Measurements from ENCODE around the gene HEBP2.

DNA sequence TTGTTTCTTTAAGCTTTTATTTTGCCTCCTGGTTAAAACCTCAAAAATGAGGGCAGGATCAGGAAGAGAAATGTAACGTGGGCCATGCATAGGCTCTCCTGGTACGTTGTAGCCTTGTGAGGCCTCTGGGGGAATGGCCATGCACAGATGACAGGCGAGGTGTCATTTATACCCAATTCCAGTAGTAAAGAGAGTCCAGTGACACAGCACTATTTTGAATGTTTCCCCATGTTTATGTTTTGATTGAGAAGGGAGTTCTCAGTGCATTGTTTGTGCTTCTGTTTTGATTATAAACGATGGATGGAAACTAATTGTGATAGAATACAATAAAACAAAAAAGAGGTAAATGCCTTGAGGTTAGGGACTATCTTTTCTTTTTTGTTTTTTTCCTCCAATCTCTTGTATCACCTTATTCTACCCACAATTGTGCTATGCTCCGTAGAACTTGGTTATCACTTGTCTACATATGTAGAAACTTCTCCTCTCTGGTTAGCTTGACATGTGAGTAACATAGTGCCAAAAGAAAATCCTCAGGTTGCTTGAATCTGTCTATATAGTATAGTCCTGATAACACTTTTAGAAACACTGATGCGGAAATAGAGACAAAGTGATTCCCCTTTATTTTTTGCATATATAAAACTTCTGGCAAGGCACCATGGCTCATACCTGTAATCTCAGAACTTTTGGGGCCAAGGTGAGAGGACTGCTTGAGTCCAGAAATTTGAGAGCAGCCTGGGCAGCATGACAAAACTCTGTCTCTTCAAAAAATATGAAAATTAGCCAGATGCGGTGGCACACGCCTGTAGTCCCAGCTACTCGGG is 33.2 kb upstream of the HEBP2 start:
- TF ChIP-seq, protein P1, sequence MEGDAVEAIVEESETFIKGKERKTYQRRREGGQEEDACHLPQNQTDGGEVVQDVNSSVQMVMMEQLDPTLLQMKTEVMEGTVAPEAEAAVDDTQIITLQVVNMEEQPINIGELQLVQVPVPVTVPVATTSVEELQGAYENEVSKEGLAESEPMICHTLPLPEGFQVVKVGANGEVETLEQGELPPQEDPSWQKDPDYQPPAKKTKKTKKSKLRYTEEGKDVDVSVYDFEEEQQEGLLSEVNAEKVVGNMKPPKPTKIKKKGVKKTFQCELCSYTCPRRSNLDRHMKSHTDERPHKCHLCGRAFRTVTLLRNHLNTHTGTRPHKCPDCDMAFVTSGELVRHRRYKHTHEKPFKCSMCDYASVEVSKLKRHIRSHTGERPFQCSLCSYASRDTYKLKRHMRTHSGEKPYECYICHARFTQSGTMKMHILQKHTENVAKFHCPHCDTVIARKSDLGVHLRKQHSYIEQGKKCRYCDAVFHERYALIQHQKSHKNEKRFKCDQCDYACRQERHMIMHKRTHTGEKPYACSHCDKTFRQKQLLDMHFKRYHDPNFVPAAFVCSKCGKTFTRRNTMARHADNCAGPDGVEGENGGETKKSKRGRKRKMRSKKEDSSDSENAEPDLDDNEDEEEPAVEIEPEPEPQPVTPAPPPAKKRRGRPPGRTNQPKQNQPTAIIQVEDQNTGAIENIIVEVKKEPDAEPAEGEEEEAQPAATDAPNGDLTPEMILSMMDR (conservative IDR thresholded peaks at IDR 0.05; ENCODE audit: low read depth in 2 of 2): no peak
- TF ChIP-seq CREB1 (CRISPR knock-in tag; IDR thresholded peaks at IDR 0.05; ENCODE audit: low read depth) (no peak), EZH2 (IDR thresholded peaks at IDR 0.05; ENCODE audit: low read depth, unreplicated experiment) (no peak), ZNF114 (CRISPR knock-in tag; IDR thresholded peaks at IDR 0.05) (no peak), EZH2phosphoT487 (IDR thresholded peaks at IDR 0.05; ENCODE audit: unreplicated experiment) (no peak), JUNB (IDR thresholded peaks at IDR 0.05; ENCODE audit: unreplicated experiment) (no peak), POLR2AphosphoS5 (IDR thresholded peaks at IDR 0.05; ENCODE audit: low read depth) (no peak), NANOG (IDR thresholded peaks at IDR 0.05; ENCODE audit: borderline replicate concordance) (no peak)
- TF ChIP-seq, protein P2, sequence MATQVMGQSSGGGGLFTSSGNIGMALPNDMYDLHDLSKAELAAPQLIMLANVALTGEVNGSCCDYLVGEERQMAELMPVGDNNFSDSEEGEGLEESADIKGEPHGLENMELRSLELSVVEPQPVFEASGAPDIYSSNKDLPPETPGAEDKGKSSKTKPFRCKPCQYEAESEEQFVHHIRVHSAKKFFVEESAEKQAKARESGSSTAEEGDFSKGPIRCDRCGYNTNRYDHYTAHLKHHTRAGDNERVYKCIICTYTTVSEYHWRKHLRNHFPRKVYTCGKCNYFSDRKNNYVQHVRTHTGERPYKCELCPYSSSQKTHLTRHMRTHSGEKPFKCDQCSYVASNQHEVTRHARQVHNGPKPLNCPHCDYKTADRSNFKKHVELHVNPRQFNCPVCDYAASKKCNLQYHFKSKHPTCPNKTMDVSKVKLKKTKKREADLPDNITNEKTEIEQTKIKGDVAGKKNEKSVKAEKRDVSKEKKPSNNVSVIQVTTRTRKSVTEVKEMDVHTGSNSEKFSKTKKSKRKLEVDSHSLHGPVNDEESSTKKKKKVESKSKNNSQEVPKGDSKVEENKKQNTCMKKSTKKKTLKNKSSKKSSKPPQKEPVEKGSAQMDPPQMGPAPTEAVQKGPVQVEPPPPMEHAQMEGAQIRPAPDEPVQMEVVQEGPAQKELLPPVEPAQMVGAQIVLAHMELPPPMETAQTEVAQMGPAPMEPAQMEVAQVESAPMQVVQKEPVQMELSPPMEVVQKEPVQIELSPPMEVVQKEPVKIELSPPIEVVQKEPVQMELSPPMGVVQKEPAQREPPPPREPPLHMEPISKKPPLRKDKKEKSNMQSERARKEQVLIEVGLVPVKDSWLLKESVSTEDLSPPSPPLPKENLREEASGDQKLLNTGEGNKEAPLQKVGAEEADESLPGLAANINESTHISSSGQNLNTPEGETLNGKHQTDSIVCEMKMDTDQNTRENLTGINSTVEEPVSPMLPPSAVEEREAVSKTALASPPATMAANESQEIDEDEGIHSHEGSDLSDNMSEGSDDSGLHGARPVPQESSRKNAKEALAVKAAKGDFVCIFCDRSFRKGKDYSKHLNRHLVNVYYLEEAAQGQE (IDR thresholded peaks at IDR 0.05; ENCODE audit: unreplicated experiment): no peak
- TF ChIP-seq, protein P3, sequence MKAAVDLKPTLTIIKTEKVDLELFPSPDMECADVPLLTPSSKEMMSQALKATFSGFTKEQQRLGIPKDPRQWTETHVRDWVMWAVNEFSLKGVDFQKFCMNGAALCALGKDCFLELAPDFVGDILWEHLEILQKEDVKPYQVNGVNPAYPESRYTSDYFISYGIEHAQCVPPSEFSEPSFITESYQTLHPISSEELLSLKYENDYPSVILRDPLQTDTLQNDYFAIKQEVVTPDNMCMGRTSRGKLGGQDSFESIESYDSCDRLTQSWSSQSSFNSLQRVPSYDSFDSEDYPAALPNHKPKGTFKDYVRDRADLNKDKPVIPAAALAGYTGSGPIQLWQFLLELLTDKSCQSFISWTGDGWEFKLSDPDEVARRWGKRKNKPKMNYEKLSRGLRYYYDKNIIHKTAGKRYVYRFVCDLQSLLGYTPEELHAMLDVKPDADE (IDR thresholded peaks at IDR 0.05): no peak
- TF ChIP-seq, protein P4, sequence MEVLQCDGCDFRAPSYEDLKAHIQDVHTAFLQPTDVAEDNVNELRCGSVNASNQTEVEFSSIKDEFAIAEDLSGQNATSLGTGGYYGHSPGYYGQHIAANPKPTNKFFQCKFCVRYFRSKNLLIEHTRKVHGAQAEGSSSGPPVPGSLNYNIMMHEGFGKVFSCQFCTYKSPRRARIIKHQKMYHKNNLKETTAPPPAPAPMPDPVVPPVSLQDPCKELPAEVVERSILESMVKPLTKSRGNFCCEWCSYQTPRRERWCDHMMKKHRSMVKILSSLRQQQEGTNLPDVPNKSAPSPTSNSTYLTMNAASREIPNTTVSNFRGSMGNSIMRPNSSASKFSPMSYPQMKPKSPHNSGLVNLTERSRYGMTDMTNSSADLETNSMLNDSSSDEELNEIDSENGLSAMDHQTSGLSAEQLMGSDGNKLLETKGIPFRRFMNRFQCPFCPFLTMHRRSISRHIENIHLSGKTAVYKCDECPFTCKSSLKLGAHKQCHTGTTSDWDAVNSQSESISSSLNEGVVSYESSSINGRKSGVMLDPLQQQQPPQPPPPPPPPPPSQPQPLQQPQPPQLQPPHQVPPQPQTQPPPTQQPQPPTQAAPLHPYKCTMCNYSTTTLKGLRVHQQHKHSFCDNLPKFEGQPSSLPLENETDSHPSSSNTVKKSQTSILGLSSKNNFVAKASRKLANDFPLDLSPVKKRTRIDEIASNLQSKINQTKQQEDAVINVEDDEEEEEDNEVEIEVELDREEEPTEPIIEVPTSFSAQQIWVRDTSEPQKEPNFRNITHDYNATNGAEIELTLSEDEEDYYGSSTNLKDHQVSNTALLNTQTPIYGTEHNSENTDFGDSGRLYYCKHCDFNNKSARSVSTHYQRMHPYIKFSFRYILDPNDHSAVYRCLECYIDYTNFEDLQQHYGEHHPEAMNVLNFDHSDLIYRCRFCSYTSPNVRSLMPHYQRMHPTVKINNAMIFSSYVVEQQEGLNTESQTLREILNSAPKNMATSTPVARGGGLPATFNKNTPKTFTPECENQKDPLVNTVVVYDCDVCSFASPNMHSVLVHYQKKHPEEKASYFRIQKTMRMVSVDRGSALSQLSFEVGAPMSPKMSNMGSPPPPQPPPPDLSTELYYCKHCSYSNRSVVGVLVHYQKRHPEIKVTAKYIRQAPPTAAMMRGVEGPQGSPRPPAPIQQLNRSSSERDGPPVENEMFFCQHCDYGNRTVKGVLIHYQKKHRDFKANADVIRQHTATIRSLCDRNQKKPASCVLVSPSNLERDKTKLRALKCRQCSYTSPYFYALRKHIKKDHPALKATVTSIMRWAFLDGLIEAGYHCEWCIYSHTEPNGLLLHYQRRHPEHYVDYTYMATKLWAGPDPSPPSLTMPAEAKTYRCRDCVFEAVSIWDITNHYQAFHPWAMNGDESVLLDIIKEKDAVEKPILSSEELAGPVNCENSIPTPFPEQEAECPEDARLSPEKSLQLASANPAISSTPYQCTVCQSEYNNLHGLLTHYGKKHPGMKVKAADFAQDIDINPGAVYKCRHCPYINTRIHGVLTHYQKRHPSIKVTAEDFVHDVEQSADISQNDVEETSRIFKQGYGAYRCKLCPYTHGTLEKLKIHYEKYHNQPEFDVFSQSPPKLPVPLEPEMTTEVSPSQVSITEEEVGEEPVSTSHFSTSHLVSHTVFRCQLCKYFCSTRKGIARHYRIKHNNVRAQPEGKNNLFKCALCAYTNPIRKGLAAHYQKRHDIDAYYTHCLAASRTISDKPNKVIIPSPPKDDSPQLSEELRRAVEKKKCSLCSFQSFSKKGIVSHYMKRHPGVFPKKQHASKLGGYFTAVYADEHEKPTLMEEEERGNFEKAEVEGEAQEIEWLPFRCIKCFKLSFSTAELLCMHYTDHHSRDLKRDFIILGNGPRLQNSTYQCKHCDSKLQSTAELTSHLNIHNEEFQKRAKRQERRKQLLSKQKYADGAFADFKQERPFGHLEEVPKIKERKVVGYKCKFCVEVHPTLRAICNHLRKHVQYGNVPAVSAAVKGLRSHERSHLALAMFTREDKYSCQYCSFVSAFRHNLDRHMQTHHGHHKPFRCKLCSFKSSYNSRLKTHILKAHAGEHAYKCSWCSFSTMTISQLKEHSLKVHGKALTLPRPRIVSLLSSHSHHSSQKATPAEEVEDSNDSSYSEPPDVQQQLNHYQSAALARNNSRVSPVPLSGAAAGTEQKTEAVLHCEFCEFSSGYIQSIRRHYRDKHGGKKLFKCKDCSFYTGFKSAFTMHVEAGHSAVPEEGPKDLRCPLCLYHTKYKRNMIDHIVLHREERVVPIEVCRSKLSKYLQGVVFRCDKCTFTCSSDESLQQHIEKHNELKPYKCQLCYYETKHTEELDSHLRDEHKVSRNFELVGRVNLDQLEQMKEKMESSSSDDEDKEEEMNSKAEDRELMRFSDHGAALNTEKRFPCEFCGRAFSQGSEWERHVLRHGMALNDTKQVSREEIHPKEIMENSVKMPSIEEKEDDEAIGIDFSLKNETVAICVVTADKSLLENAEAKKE (CRISPR knock-in tag; IDR thresholded peaks at IDR 0.05): no peak
